Measurements from ENCODE around the gene HTR1D.

DNA sequence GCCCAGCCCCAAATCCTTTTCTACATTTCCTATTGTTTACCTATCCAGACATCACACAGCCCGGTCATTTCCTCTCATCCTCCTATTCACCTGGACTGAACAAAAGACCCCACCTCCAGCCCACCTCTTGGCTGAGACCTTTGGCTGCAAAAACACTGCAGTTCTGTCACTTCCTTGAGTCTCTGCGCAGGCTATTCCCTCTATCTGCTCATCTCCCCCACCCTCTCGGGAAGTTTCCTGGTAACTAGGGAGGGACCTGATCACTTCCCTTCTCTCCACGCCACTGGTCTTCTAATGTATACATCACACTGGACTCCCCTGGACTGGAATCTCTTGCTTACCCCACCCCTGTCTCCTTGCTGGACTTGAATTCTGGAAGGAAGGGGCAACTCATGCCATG lies 5.3 kb downstream of the HTR1D start:
- TF ChIP-seq, protein P1, sequence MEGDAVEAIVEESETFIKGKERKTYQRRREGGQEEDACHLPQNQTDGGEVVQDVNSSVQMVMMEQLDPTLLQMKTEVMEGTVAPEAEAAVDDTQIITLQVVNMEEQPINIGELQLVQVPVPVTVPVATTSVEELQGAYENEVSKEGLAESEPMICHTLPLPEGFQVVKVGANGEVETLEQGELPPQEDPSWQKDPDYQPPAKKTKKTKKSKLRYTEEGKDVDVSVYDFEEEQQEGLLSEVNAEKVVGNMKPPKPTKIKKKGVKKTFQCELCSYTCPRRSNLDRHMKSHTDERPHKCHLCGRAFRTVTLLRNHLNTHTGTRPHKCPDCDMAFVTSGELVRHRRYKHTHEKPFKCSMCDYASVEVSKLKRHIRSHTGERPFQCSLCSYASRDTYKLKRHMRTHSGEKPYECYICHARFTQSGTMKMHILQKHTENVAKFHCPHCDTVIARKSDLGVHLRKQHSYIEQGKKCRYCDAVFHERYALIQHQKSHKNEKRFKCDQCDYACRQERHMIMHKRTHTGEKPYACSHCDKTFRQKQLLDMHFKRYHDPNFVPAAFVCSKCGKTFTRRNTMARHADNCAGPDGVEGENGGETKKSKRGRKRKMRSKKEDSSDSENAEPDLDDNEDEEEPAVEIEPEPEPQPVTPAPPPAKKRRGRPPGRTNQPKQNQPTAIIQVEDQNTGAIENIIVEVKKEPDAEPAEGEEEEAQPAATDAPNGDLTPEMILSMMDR (IDR thresholded peaks at IDR 0.05 in 2 of 3, conservative IDR thresholded peaks at IDR 0.05 in 1 of 3; ENCODE audit: borderline replicate concordance in 1 of 3, insufficient read depth in 1 of 3, low read depth in 2 of 3, low read length in 2 of 3), result no peak
- TF ChIP-seq SP1 (IDR thresholded peaks at IDR 0.05; ENCODE audit: low read depth) (no peak), POLR2AphosphoS5 (IDR thresholded peaks at IDR 0.05; ENCODE audit: low read depth, low read length) (no peak), TCF7L2 (IDR thresholded peaks at IDR 0.05; ENCODE audit: borderline replicate concordance, extremely low read depth, insufficient read depth, insufficient read length) (no peak), POLR2A (IDR thresholded peaks at IDR 0.05; ENCODE audit: borderline replicate concordance, extremely low read depth, insufficient read depth, insufficient read length) (no peak), FOSL1 (IDR thresholded peaks at IDR 0.05; ENCODE audit: low read depth) (no peak), EZH2phosphoT487 (IDR thresholded peaks at IDR 0.05; ENCODE audit: borderline replicate concordance) (no peak), YY1 (IDR thresholded peaks at IDR 0.05; ENCODE audit: extremely low read depth, insufficient replicate concordance, low read depth, low read length) (no peak), SIN3A (IDR thresholded peaks at IDR 0.05; ENCODE audit: low read depth) (no peak), ZNF274 (IDR thresholded peaks at IDR 0.05; ENCODE audit: low read depth, low read length) (no peak), ZFX (IDR thresholded peaks at IDR 0.05) (no peak), ELF1 (IDR thresholded peaks at IDR 0.05; ENCODE audit: borderline replicate concordance, low read depth) (no peak)
- TF ChIP-seq, protein P2, sequence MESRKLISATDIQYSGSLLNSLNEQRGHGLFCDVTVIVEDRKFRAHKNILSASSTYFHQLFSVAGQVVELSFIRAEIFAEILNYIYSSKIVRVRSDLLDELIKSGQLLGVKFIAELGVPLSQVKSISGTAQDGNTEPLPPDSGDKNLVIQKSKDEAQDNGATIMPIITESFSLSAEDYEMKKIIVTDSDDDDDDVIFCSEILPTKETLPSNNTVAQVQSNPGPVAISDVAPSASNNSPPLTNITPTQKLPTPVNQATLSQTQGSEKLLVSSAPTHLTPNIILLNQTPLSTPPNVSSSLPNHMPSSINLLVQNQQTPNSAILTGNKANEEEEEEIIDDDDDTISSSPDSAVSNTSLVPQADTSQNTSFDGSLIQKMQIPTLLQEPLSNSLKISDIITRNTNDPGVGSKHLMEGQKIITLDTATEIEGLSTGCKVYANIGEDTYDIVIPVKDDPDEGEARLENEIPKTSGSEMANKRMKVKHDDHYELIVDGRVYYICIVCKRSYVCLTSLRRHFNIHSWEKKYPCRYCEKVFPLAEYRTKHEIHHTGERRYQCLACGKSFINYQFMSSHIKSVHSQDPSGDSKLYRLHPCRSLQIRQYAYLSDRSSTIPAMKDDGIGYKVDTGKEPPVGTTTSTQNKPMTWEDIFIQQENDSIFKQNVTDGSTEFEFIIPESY (IDR thresholded peaks at IDR 0.05; ENCODE audit: extremely low read depth, insufficient replicate concordance, low read length), result no peak
